ENCODE measurements around the gene PAK5.

The PAK5 gene

GRCh38 chr20:9800421-9800820 is 38.5 kb downstream of the PAK5 start:
- TF ChIP-seq, protein P1, sequence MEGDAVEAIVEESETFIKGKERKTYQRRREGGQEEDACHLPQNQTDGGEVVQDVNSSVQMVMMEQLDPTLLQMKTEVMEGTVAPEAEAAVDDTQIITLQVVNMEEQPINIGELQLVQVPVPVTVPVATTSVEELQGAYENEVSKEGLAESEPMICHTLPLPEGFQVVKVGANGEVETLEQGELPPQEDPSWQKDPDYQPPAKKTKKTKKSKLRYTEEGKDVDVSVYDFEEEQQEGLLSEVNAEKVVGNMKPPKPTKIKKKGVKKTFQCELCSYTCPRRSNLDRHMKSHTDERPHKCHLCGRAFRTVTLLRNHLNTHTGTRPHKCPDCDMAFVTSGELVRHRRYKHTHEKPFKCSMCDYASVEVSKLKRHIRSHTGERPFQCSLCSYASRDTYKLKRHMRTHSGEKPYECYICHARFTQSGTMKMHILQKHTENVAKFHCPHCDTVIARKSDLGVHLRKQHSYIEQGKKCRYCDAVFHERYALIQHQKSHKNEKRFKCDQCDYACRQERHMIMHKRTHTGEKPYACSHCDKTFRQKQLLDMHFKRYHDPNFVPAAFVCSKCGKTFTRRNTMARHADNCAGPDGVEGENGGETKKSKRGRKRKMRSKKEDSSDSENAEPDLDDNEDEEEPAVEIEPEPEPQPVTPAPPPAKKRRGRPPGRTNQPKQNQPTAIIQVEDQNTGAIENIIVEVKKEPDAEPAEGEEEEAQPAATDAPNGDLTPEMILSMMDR (IDR thresholded peaks at IDR 0.05; ENCODE audit: low read length, missing control alignments) = no peak
- no peak overlapping the region for H3K4me3 ChIP-seq (replicated peaks; ENCODE audit: low read depth, low read length)
- DNase-seq (ENCODE audit: low read depth) = no peak

- TF ChIP-seq, protein P1 (IDR thresholded peaks at IDR 0.05; ENCODE audit: low read length, missing control alignments) = no peak
- DNase-seq (ENCODE audit: low read depth) = no peak
- H3K4me3 ChIP-seq (replicated peaks; ENCODE audit: low read depth, low read length) = no peak overlapping the region
Measured at GRCh38 chr20:9794831-9795230, 44.0 kb downstream of the PAK5 start.

DNA sequence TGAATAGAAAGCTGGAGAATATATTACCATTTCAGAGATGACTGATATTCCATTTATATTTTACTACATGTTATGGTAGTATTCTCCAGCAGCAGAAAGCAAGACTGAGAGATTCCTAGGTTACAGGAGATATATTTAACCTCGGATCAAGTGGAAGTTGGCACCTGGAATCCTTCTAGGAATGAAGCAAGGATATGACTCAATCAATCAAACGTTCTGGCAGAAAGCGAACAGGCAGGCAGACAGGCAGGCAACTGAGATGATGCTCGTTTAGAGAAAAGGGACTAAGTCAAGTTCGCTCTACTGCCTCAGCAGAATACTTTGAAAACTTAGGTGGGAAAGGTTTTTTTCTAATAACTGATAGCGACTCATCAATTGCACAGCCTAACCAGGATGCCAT is 46.2 kb downstream of the PAK5 start:
- no peak overlapping the region for H3K4me3 ChIP-seq (replicated peaks; ENCODE audit: low read depth, low read length)
- TF ChIP-seq, protein P1 (IDR thresholded peaks at IDR 0.05; ENCODE audit: low read length, missing control alignments) = no peak
- DNase-seq (ENCODE audit: low read depth) = no peak

DNA sequence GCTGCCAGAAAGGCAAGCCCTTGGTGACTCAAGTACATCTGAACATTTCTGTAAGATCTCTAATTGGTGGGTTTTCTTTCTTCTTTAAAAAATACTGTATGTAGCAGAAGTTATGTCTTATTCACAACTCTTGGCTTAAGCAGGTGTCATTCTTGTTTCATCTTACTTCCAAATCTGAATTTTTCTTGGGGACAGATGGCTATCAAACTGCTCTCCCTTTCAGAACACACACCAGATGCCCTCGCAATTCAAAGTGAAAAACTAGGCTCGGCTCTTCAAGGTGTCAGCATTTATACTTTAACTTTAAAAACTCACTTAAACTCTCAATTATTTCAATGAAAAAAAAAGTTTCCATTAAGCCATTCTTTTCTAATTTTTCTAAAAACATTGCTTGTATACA is 49.7 kb downstream of the PAK5 start:
- TF ChIP-seq, protein P1 (IDR thresholded peaks at IDR 0.05; ENCODE audit: low read length, missing control alignments) = no peak
- DNase-seq (ENCODE audit: low read depth) = no peak
- H3K4me3 ChIP-seq (replicated peaks; ENCODE audit: low read depth, low read length) = no peak overlapping the region

DNA sequence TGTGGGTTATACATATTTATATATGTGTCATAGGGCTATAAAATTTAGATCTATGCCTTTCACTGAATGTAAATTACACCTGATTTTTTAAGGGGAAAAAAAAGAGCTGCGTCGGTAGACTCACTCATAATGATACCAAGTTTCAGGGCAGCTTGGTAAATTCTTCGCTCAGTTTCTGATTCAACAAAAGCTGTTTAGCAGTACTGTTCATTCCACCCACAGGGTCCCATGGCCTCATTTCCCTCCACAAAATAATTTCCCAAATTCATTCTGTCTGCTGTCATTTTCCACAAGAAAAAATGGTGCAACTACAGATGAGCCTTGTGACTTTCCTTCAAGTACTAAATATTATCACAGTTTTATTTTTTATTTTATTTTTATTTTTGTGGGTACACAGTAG is 63.7 kb downstream of the PAK5 start:
- TF ChIP-seq, protein P1 (IDR thresholded peaks at IDR 0.05; ENCODE audit: low read length, missing control alignments) = no peak
- DNase-seq (ENCODE audit: low read depth) = no peak
- H3K4me3 ChIP-seq (replicated peaks; ENCODE audit: low read depth, low read length) = no peak overlapping the region

DNA sequence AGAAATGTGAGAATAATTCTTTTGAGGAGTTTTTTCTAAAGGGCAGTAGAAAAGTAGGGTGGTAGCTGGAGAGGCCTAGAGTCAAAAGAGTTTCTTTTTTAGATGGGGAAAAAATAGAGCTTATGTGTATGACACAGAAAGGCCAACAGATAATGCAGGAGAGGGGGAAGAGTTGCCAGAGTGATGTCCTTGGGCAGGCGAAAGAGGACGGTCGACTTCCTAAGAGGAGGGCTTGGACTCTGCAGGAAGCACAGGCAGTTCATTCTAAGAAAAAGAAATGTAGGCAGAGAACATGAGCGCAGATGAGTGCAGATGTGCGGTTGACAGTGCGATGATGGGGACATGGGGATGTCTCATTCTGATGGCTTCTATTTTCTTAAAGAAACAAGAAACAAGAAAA is 68.9 kb downstream of the PAK5 start:
- TF ChIP-seq, protein P1 (IDR thresholded peaks at IDR 0.05; ENCODE audit: low read length, missing control alignments) = no peak
- no peak overlapping the region for H3K4me3 ChIP-seq (replicated peaks; ENCODE audit: low read depth, low read length)
- DNase-seq (ENCODE audit: low read depth) = no peak

- DNase-seq (ENCODE audit: low read depth) = no peak
- no peak overlapping the region for H3K4me3 ChIP-seq (replicated peaks; ENCODE audit: low read depth, low read length)
- TF ChIP-seq, protein P1 (IDR thresholded peaks at IDR 0.05; ENCODE audit: low read length, missing control alignments) = no peak
Measured at GRCh38 chr20:9761476-9761875, 77.4 kb downstream of the PAK5 start.

Data from fibroblast of pulmonary artery (primary cell).